NCI-H2227 (cell line): ENCODE results near the gene AVP.
A peak's percentile ranks its signal among the peaks of the same experiment; 100 is the strongest.

Source experiments
- DNase-seq: peaks from one replicate; lab custom pipeline; 2025; ENCODE audit not compliant: unreplicated experiment; lab: John Stamatoyannopoulos, UW

AVP gene

DNA sequence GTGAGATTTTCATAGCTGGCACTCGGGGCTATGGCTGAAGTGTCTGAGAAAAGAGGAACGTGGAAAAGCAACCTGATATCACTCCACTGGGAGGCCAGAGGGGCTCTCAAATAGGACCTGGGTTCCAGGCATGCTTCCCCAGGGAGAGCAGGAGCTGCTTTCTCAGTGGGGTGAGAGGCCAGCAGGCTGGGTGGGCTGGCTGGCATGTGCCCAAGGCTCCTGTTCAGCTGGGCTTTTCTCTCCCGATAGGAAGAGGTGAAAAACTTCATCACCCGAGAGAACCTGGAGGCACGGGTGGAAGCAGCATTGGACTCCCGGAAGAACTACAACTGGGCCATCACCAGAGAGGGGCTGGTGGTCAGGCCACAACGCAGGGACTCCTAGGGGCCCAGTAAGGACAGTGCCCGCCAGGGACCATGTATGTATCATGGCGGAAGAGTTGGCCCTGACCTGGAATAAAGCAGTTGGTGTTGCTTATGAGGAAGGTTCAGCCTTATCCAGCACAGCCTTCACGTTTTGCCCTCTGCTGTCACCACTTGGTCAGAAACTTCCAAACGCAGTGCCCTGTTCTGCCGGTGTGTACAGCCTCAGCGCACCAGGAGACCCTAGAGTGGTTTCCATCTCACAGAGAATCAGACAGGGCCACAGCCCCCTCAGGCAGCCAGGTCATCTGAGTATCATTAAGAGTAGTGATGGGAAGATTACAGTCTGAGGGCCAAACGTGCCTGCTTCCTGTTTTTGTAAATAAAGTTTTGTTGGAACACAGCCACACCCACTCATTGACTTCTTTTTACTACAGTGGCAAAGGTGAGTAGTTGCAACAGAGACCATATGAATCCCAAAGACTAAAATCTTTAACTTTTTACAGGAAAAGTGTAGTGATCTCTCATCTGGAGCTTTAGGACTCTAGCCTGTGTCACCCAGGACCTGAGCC is 36.8 kb downstream of the AVP start:
- no peak for DNase-seq

DNA sequence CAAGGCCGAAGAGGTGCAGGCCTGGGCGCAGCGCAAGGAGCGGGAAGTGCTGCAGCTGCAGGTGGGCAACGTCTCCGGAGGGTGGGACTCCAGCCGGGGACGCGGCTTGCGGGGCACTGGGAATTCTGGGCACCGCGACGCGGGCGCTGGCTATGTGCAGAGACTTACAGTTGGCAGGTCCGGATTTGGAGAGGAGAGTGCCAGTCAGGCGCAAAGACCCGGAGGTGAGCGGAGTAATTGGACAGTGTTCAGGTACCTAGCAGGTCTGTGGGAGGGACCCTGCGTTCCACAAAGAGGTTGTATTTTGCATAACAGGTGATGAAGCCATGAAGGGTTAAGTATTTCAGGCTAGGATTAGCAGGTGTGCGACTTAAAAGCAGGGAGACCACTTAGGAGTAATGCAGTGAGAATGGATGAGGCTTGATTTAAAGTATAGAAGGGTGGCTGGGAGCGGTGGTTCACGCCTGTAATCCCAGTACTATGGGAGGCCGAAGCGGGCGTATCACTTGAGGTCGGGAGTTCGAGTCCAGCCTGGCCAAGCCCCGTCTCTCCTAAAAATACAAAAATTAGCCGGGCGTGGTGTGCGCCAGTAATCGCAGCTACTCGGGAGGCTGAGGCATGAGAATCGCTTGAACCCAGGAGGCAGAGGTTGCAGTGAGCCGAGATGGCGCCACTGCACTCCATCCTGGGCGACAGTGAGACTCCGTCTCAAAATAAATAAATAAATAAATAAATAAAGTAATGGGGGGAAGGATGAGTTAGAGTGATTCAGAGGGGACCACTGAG is 37.7 kb downstream of the AVP start:
- peak; percentile 71 for DNase-seq

DNA sequence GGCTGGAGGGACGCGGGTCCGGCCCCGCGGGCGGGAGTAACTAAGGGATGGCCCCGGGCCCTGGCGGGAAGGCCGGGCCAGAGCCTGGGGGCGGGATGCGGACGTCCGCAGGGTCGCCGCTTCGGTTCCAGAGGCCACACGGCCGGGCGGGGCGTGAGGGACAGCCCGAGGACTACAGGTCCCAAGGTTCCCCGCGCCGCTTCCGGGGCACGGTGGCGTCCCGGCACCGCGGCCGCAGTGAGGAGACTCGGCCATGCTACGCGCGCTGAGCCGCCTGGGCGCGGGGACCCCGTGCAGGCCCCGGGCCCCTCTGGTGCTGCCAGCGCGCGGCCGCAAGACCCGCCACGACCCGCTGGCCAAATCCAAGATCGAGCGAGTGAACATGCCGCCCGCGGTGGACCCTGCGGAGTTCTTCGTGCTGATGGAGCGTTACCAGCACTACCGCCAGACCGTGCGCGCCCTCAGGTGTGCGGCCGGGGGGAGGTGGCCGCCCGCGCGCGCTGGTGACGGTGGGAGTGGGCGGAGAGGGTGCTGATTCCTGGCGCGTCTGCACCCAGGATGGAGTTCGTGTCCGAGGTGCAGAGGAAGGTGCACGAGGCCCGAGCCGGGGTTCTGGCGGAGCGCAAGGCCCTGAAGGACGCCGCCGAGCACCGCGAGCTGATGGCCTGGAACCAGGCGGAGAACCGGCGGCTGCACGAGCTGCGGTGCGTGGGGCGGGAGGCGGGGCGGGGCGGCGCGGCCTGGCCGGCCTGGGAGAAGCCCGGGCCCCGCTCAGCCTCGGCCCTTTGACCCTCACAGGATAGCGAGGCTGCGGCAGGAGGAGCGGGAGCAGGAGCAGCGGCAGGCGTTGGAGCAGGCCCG is 38.5 kb downstream of the AVP start, which contains the start of gene MRPS26:
MRPS26 (plus strand) TSS at position 237 of the 861 bp plus-strand sequence; CDS start at position 254, 17 bp downstream.
- DNase-seq = peak; percentile 94

GRCh38 chr20:3045042-3045815 is 39.3 kb downstream of the AVP start:
- DNase-seq = no peak

DNA sequence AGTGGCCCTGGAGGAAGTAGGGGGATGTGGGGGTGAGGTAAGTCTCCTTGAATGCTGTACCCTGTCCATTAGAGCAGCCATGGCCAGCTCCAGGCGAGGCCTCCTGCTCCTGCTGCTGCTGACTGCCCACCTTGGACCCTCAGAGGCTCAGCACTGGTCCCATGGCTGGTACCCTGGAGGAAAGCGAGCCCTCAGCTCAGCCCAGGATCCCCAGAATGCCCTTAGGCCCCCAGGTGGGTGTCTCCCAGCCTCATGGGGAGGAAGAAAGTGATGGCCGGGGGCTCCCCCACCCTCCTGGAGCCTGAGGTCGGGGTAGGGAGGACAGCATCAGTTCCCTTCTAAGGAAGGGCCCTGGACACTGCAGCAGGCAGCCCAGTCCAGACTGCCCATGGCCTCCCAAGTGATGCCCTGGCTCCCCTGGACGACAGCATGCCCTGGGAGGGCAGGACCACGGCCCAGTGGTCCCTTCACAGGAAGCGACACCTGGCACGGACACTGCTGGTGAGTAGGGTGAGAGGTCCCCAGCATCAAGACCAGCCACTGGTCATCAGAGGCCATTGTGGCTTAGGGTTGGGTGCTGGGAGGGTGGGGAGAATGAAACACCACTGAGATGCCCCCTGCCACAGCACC is 40.1 kb downstream of the AVP start:
- no peak for DNase-seq

- no peak for DNase-seq
These were observed 41.2 kb downstream of the AVP start, which contains the start of gene GNRH2 for GRCh38 chr20:3043322-3043721. Gene GNRH2, plus strand, starts transcription at chr20:3043622. Its CDS starts 793 bp downstream, at chr20:3044415.

- no peak for DNase-seq
These were observed 41.9 kb downstream of the AVP start for GRCh38 chr20:3042625-3043024.

DNA sequence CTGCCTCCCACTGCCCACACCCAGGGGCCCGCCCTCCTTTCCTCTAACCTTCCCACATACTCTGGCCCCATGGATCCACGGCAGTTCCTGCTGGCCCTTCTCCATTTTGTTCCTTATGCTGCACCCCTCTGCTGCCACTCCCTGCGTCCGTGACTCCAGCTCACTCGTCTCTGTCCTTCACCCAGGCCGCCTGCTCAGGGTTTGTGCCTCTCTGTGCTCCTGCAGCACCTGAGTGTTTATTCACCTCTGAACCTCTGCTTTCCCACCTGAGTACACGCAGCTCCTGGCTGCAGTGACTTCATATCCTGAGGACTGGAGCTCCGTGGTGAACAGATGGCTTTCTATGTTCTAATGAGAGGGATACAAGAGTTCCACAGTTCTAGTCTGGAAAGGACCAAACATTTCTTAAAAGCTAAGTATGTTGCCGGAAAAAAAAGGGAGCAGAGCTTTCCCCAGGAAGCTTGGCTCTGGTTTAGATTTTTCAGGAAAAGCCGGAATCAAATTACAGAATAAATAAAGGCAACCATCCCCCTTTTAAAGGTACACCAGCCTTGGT is 42.6 kb downstream of the AVP start:
- no peak for DNase-seq

GRCh38 chr20:3040086-3040485 is 44.4 kb downstream of the AVP start:
- DNase-seq = no peak

GRCh38 chr20:3039426-3039825 is 45.1 kb downstream of the AVP start:
- DNase-seq = no peak

- no peak for DNase-seq
These were observed 46.1 kb downstream of the AVP start for GRCh38 chr20:3038454-3038853.

DNA sequence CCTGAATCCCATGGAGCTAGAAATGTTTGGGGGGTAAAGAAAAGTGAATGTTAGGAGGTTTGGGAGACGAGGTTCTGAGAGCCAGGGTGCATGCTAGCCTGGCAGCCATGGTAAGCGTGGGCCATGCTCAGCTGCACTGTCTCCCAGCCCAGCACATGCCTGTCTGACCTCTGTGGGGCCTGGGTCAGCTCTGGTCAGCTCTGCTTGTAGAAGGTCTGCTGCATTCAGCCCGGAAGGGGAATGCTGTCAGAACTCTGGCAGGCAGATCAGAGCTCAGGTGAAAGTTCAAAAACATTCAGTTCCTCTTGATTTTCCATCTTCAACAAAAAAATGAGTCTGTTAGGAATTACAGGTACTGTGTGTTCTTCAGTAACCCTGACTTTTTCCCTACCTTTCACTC is 46.9 kb downstream of the AVP start:
- no peak for DNase-seq

DNA sequence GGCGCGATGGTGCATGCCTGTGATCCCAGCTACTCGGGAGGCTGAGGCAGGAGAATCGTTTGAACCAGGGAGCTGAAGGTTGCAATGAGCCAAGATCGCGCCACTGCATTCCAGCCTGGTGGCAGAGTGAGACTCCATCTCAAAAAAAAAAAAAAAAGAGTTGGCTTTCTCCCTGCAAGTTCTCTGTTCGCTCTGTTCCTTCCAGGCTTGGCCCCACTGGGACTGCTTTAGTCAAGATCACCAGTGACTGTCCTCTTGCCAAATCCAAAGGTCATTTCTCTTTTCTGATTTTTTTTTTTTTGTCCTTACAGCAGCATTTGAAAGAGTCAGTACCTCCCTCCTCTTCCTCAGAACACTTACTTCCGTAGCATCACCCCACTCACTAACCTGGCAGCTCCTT is 51.9 kb downstream of the AVP start:
- DNase-seq = no peak
